Renal pelvis (tissue), 4 donors: ENCODE results near the gene SLC45A1. TPM values are rescaled to one million over a fixed set of nuclear protein-coding genes. Genes with fewer than 3 reads are reported as not detected.

ENCODE experiments used
- DNase-seq: peaks from one replicate; pipeline ENCODE4 v3.0.0-alpha.2; 2013
- polyA plus RNA-seq, 3 donors: library from polyadenylated mRNA; unstranded; fragments of 120-200 nt; gene quantifications; one replicate each; pipeline ENCODE4 v1.2.1, GENCODE V29; 2013; ENCODE audit not compliant: insufficient read length in 3 of 3

Gene SLC45A1
- polyA plus RNA-seq, 3 donors: 4.0 to 4.3 (median 4.0) TPM

DNA sequence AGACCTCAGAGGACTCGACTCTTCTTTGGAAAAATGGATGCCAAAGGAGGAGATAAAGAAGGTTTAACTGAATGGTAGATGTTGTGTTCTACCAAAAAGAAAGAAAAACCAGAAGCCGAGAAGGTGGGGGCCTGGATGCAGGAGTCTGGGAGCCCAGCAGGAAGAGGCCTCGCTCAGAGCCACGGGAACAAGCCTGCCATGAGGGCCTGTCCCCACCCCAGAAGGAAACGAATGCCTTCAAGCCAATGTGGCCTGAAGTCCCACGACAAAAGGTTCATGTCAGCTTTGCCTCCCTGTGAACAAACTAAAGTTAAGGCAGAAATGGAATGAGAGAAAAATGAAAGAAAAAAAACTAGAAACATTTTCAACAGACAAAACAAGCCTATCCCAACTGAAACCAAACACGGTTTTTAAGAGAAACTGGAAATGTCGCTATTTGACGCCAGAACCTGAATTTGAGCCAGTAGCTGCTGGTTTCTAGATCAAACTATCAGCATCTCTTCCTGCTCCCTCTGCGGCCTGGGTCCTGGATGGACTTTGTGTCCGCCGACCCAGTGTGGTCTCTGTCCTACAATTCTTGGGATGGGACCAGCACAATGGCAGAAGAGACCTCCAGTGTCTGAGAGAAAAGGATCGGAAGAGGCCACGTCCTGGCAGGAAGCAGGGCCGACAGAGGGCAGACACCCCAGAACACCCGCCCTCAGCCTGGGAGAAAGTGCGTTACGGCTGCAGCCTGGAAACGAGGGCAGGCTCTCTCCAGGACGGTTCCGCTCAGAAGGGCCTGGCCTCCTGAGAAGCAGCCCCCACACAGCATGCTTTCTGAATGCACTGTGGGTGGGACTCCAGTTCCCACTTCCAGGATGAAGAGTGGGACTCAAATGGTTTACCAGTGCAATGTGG is 35.2 kb downstream of the SLC45A1 start:
- DNase-seq: no peak

DNA sequence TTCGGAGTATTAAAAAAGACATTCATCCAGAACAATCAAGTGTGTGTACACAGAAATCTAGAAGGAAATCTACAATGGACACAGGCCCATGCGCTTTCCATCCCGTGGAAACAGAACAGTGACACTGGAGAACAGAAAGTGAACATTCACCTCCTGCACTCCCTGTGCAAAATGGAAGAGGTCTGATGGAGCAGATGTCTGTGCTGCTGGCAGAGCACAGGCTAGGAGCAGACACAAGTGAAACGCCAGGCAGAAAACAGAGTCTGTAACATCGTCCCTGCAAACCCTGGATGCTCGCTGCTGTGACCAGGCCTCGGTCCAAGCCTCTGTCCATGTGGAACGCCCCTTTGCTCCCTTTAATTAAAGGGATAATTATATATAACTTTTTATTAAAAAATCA is 36.1 kb downstream of the SLC45A1 start:
- DNase-seq: no peak

DNA sequence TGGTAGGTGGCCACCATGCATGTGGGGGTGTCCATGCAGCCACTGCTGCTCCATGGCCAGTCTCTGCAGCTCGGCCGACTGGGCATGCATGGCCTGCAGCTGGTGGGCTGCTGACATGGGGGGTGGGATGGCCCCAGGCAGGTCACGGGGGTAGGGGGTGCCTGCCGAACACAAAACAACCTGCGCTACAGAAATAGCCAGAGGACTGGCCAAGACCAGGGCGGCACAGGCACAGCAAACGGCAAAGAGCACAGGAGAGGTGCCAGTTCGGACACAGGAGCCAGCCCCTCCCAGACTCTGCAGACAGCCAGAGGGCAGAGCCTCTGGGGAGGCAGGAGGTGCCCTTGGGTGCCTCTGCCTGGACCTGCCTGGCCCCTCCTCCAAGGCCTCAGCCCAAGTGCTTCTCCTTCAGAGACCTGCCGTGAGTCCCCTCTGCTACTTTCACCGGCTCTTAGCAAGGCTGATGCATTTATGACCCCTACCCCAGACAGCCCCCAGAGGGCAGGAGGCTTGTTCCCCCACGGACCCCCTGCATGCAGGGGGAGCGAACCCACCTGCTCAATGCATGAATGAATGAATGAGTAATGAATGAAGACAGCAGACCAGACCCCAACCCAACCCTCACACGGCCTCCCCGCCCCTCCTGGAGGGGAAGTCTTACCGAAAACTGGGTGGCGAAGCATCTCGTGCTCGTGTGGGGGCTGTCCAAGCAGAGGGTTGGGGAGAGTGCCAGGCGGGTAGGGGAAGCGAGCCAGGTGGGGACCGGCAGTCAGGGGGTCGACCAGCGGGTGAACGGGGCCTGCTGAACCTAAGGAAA is 37.7 kb downstream of the SLC45A1 start:
- no peak for DNase-seq

DNA sequence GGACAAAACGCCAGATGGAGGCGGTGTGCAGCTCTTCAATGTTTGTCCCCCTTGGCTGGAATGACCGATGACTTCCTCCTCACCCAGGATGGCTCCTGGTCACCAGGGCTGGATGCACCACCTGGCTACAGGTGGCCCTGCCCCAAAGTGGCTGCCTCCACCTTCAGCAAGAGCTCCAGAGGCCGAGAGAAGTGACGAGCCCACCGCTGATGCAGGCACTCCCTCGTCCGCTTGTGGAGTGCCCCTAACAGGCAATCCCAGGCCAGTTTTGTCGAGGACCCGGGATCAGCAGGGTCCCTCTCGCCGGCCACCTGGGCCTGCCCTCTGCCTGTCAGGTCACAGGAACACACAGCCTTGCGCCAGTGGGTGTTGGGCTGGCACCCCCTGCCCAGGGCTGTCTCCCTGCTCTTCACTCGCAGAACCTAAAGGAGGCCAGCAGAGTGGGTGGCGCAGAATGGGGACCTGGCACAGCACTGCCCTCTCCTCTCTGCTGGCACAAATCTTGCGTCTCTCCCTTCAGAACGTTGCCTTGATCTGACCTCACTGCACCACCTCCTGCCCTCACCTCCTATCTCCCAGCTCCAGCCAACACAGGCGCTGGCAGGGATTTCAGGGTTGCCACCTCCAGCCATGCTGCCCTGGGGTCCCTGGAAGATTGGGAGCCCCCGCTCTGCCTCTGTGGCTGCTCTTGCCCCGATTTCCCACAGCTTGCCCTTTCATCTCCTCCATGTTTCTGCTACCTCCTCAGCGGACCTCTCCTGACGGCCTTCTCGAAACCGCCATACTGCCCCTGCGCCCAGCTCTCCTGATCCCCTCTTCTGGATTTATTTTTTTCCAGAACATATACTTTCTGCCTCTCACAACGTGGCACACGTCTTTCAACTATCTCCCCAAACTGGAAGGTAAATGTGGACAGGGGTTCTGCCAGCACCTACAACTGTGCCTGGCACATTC is 38.6 kb downstream of the SLC45A1 start:
- no peak for DNase-seq

DNA sequence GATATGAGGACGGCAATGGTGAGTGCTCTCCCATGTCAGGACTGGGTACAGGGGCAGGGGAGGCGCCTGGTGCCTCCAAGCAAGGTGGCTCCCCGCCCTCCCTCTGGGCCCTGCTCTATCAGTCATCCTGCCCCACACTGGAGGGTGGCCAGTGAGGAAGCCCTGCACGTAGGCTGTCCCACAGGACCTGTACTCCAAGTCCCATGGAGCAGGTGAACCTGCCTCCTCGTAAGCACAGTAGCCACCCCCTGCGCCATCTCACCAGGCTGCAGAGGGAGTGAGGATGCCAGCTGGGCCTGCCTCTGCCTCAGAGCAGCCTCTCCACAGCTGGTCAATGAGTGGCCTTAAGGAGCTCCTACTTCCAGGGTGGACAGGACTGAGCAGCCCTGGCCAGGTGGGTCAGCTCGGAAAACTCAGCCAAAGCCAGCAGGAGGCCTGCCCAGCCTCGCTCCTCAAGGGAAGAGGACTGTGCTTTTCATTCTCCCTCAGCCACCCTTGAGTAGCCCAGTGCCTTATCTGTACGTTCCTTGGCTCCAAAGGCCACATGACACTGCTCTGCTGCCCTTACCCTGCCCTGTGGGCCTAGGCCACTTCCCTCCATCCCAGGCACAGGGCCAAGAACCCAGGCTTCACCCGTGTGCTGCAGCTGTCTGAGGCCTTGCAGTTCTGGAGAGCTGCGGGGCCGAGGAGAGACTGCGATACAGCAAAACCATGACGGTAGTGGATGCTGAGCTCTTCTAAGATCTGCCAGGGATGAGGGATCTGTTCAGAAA is 39.6 kb downstream of the SLC45A1 start:
- no peak for DNase-seq

DNA sequence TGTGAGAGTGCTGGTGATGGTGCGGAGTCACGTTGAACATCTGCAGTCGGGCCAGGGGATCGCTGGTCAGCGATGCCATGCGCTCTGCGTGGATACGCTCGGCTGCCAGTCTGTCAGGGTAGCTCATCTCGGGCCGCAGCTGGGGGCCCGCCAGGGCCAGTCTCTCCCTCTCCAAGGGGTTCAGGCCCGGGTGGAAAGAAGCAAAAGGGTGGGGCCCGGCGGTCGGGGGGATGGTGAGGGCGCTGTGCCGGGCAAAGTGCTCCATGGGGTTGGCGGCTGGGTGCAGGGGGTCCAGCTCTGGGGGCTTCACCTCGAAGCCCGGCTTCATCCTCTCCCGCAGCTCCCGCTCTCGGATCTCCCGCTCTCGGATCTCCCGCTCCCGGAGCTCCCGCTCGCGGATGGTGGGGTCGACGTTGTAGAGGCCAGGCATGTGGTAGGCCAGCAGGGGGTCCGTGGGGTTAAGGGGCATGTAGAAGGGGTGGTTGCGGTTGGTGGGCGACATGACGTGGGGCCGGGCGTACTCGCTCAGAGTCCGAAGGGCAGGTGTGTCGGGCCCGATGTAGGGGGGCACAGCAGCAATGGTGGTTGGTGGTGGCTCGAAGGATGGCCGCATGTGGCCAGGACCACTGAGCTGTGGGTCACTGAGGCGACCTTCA is 40.5 kb downstream of the SLC45A1 start:
- no peak for DNase-seq

DNA sequence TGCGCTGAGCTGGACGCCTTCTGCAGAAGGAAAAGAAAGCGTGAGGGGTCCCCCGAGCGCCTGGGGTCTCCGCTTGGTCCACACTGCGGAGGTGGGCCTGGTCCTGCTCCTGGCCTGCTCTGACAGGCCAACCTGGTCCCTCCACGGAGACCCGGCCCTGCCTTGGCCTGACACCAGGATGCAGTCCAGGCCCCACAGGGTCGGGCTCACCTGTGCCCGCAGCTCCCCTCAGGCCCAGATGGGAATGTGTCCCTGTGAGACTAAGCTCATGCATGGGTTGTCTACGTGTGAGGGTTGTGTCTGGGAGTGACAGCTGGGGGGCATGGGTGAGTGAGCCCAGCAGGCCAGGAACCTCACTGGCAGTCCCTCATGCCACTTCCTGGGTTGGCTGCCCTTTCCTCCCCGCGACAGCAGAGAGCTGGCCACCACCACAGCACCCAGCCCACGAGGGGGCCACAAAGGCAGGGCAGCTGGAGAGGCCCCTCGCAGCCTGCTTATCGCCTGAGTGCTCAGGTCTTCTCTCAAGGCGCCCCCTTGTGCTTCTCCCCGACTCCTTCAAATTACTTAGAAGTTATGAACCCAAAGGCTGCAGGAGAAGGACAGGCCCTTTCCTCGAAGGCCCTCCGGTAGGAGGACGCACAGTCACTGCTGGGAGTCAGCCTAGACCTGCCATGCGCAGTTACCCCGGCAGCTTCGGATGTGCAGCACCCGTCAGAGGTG is 41.1 kb downstream of the SLC45A1 start:
- no peak for DNase-seq

DNA sequence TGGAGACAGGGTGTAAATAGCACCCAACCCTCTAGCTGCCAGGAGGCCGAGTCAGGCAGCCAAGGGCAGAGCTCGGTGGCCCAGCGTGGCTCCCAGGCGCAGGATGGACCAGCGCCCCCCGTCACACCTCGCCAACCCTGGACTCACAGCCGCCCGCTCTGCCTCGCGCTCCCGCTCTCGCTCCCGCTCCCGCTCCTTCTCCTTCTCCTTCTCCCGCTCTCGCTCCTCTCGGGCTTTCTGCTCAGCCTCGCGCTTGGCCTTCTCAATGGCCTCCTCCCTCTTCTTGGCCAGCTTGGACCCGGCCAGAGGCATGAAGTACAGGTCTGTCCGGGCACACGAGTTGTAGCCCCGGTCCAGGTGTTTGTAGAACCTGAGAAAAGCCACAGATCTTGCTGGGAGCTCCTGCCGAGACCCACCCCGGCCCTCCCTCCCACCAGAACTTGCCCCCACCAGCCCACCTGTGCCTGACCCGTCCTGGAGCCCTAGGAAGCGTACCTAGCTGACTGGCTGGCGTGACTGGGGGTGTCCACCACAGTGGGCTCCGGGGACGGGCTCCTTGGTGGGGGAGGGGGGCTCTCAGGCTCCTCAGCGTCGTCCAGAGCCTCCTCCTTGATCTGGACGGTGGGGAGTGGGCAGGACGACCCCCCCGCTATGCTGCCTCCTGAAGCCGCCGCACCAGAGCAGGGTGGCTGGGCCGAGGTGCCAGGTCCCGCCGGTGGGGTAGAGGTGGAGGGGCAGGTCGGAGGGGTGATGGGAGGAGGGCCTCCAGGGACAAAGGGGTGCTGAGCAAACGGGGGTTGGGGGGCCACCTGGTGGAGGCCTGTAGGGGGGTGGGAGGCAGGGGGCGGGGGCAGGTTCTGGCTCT is 41.9 kb downstream of the SLC45A1 start:
- DNase-seq: no peak

DNA sequence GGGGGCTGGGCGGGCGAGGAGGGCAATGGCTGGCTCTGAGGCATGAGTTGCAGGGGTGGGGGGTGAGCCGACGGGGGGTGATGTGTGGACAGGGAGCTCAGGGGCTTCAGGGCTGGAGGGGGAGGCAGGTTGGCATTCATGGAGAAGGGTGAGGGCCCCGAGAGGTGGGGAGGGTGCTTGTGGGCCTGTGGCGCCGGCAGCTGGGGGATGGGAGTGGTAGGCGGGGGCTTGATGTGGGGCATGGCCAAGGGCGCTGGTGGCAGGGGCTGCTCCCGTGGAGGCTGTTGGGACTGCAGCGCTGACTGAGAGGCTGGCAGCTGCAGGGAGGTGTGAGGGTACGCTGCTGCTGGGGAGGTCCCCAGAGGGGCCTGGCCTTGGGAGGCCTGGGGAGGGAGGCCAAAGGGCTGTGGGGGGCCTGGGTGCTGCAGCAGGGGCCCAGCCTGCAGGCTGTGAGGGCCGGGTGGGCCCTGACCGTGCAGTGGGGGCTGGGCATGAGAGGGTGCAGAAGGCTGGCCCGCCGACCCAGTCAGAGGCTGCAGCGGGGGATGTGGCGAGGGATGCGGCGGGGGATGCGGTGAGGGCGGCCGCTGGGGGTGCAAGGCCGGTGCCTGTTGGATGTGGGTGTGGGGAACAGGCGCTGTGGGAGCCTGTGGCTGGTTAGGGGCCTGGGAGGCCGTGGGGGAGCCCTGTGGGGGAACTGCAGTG is 42.7 kb downstream of the SLC45A1 start:
- no peak for DNase-seq

DNA sequence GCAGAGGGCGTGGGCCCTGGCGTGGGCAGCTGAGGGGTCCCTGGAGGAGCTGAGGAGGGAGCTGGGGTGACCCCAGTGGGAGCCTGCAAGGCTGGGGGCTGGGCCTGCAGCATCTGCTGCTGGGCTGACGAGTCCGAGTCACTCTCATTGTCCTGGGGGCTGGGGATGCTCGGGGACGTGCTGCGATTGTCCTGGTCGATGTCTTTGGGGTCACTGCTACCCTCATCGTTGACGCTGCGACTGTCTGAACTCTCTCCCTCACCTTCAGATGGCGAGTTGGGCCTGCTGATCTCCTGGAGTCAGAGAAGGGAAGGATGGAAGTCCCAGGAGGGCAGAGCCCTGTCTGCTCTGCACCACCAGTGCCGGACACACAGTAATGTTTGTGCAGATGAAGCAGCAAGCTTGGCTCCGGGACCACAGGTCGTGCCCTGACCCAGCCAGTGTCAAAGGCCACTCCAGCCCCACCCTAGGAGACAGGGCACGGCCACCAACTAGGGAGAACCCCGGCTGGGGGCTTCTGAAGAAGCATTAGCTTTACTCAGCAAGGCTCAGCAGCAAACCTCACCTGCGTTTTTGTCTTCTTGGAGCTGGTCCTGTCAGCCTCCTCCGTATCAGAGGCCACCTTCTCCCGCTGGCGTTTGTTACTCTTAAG is 43.4 kb downstream of the SLC45A1 start:
- no peak for DNase-seq

DNA sequence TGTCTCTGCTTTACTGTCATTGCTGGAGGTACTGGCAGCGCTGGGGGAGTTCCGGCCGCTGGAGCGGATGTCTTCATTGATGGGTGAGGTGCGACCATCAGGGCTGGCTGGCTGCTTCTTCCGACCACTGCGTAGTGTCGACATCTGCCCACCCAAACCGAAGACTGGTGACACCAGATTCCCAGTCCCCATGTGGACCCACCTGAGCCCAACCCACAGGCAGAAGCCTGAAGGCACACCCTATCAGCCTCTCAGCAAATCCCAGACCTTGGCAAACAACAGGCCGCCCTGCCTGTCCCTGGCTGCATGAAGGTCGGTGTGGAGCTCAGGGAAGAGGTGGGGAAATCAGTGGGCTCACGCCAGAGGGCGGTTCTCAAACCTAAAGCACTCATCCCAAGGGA is 44.8 kb downstream of the SLC45A1 start:
- no peak for DNase-seq

DNA sequence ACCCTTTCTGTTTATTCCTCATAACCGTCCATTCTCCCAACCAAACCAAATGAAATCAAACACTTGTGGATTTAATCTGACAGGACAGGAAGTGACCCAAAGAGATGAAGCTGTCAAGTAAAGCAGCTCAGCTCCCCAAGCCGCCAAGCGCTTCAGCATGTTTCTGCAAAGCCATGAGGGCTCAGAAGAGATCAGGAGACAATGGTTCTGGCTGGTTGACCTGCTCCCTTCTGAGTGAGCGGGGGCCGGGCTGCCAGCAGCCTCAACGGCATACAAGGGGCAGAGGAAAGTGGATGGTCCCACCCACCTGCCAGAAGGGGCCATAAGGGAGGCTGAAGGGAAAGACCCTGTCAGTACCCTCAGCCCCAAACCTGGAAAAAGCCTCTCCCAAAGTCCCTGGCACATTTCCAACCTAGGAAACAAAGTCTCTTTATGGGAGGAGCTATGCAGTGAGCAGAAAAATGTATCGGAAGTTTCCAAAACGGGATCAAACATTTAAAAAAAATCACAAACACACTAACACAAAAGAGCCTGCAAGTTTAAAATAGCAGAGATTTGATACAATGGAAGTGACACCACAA is 45.4 kb downstream of the SLC45A1 start:
- no peak for DNase-seq

DNA sequence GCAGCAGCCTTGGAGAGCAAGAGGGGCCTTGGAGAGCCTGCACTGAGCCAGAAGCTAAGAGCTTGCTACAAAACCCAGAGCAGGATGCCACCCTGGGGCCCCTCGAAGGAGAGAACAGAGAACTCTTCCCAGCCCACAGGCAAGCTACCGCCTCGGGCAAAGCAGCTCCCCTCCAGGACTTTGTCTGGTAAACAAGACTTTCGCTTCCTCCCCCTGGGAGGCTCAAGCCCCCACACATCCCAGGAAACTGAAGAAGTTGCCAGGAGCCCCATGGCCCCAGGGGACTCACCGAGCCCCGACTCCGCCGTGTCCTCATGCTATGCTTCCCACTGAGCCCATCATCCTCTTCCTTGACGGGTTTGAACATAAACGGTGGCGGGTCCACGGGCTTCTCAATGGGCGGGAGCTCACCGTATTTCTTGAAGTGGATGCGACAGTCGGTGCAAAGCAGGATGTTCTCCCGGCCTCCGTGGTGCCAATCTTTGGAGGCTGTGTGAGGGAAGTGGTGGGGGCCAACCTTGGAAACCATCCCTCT is 45.9 kb downstream of the SLC45A1 start:
- no peak for DNase-seq

DNA sequence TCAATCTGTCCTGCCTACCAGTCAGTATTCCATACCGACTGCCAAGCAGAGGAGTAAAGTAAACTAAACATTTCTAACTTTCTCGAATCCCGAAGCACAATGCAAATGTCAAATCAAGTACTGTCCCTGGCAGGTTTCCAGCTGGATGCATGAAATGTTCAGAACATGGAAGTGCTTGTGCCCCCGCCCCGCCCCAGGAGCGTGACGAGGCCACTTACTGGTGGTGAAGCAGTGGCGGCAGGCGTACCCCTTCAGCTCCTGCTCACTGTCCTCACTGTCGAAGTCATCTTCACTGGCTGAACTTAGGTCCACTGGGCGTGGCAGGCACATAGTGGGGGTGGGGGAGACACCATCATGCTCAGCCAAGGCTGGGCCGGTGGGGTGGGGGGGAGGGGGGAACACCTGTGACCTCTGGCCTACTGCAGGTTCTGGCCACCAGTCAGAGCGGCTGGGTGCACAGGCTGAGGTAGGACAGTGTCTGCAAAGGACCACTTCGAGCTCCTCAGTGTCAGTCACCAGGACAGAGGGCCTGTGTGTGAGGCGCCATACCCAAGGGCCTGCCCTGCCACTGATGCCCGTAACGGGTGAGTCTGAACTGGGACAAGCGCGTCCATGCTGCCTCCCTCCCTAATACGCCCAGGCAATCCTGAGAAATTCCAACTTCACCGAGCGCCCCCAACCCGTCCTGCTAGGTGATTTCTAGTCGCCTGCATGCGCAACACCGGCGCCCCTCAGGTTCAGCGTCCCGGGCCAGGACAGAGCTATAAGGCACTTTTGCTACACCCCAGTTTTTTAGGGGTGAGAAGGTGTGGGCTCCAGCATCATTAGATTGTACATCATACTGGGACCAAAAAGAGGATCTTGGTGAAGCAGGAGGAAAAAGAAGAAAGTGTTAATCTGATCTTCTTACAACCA is 46.9 kb downstream of the SLC45A1 start:
- no peak for DNase-seq

DNA sequence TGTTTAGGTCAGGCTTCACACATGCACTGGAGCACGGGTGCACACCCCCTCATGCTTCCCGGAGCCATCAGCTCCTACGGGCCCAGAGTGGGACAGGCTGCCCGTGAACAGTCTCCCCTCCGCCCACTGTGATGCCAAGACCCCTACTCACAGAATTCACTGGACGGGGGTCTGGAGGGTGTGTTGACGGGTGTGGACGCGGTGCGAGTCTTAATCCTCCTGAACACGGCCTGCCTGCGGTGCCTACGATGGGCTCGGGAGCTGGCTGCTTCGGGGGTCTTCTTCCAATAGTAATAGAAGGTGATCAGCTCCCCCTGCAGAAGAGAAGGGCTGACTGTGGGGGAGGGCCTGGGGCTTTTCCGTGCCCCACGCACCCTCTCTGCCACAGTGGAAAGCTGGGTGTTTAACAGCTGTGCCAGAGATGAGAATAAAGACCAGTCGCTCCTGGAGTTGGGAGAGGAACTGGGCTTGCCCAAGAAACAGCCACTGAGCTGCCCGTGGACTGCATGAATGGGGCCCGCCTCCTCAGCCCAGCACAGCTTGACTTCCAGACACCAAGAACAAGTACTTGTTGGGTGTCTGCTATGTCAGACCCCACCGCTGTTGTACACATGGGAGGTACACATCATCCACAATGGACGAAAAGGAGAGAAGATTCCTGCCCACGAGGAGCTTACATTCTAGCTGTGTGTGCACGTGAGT is 47.9 kb downstream of the SLC45A1 start:
- DNase-seq: no peak
